Measurements from ENCODE around the gene RAMACL.

The RAMACL gene

DNA sequence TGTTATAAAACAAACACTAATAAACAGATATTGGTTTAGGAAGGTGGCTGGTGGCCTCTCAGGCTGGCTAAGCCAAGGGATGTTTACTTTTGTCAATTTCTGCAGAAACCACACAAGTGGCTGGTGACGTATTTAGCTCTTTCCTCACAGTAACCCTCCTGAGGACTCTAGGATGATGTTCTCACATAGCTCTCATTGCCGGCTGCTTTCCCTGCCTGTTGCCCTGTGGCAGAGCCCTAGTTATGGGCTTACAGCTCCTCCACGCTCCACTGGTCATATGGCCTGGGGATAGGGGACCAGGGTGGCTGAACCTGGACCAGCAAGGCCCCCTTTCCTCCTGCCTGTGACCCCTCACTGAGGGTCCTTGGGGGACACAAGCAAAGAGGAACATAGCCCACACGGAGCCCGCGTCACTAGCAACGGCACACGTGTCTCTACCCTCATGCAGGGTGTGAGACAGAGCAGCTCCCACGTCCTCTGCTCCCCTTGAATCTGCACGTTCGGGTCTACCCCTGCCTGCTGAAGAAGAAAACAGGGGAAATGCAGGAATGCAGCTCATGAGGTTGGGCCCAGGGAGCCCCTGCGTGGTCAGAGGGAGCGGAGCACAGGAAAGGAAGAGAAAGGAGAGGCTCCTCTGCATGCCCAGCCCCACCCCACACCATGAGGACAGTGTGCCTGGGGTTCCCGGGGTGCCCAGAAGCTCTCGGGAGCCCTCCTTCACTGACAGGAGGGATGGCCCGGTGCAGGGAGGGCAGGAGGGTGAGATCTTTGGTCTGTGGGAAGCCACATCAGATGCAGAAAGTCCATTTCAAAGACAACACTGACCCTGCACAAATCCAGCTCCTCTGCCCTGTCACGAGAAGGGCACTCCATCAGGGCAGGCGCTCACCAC, 13.9 kb downstream of the RAMACL start:
- TF ChIP-seq, protein P1, sequence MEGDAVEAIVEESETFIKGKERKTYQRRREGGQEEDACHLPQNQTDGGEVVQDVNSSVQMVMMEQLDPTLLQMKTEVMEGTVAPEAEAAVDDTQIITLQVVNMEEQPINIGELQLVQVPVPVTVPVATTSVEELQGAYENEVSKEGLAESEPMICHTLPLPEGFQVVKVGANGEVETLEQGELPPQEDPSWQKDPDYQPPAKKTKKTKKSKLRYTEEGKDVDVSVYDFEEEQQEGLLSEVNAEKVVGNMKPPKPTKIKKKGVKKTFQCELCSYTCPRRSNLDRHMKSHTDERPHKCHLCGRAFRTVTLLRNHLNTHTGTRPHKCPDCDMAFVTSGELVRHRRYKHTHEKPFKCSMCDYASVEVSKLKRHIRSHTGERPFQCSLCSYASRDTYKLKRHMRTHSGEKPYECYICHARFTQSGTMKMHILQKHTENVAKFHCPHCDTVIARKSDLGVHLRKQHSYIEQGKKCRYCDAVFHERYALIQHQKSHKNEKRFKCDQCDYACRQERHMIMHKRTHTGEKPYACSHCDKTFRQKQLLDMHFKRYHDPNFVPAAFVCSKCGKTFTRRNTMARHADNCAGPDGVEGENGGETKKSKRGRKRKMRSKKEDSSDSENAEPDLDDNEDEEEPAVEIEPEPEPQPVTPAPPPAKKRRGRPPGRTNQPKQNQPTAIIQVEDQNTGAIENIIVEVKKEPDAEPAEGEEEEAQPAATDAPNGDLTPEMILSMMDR (IDR thresholded peaks at IDR 0.05; ENCODE audit: extremely low read depth, missing control alignments): no peak
- DNase-seq (ENCODE audit: low spot score): no peak

DNA sequence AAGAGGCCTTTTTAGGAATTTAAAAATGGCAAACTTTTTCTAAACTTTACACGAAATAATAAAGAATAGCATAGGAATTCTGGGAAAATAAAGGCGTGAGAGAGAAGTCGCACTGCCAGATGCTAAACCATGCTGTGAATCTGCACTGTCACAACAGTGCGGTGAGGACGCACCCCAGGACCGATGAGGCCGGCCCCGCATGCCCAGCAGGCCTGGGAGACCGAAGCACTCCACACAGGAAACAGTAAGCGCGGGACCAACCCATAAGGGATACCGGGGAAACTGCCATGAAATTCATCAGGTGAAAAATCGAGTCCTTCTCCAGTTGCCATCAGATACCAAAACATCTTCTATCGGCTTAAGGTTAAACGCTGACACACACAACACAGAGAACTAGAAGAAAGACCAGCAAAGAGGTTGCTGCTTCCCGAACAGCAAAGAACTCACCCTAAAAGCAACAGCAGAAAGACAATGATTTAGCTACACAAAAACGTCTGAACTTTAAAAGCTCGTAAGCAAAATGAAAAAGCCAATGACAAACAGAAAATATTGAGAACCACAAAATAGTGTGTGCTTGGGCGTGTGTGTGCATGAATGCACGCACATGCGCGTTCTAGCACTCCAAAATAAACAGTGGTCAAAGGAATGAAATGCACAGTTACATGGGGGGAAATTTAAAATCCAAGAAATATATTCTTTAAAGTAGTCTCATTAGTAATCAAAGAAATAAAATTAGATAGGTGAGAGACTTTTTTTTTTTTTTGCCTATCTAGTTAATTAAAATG, 15.4 kb downstream of the RAMACL start:
- TF ChIP-seq, protein P1 (IDR thresholded peaks at IDR 0.05; ENCODE audit: extremely low read depth, missing control alignments): no peak
- no peak for DNase-seq (ENCODE audit: low spot score)

DNA sequence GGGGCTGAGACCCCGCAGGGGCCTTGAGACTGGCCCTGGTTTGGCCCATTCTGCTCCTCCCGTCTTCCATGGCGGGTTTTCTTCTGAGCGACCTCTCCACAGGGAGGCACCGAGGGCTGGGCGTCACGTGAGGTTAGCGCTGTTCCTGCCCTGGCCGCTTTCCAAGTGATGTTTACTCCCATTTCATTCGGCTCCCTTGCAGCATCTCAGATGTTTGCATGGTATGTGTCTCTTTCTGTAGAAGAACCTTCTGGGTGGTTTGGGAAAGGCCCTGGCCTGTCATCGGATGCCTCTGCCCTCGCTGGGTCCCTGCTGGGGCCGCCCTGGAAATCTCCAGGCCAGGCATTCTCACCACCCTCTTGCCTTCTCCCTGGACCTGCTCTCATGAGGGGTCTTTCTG, 17.3 kb downstream of the RAMACL start:
- no peak for DNase-seq (ENCODE audit: low spot score)
- TF ChIP-seq, protein P1 (IDR thresholded peaks at IDR 0.05; ENCODE audit: extremely low read depth, missing control alignments): no peak

DNA sequence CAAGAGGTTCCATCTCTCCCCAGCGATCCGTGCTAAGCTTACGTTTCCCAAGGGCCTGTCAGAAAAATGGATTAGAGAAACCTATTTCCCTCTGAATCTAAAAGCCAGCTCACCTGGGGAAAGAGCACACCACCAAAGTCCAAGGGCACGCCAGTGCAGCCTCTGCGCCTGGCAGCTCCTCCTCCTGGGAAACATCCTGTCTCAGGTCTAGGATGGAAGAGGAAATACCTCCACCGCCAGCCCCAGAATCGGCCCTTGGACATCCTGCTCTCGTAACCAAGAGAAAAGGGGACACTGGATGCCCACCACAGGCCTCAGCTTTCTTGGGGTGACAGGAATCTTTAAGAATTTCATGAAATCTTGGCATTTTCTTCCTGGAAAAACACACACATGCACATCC, 18.7 kb downstream of the RAMACL start:
- TF ChIP-seq, protein P1 (IDR thresholded peaks at IDR 0.05; ENCODE audit: extremely low read depth, missing control alignments): no peak
- DNase-seq (ENCODE audit: low spot score): no peak

DNA sequence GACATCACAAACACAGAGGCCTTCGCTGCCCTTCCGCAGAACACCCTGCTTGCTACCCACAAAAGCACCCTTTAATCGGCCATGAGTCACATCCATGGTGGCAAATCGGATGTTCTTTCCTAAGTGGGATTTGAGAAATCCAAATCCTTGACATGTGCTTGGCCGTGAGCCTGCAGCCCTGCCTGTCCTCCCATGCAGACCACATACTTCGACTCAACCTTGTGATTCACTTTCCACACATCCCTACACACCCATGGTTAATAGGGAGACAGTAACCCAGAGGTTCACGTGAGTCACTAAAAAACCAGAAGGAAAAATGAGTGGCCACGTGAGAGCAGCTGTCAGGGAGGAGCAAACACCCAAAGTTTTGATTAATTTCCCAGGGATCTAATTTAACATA, 19.4 kb downstream of the RAMACL start:
- TF ChIP-seq, protein P1 (IDR thresholded peaks at IDR 0.05; ENCODE audit: extremely low read depth, missing control alignments): no peak
- DNase-seq (ENCODE audit: low spot score): no peak

DNA sequence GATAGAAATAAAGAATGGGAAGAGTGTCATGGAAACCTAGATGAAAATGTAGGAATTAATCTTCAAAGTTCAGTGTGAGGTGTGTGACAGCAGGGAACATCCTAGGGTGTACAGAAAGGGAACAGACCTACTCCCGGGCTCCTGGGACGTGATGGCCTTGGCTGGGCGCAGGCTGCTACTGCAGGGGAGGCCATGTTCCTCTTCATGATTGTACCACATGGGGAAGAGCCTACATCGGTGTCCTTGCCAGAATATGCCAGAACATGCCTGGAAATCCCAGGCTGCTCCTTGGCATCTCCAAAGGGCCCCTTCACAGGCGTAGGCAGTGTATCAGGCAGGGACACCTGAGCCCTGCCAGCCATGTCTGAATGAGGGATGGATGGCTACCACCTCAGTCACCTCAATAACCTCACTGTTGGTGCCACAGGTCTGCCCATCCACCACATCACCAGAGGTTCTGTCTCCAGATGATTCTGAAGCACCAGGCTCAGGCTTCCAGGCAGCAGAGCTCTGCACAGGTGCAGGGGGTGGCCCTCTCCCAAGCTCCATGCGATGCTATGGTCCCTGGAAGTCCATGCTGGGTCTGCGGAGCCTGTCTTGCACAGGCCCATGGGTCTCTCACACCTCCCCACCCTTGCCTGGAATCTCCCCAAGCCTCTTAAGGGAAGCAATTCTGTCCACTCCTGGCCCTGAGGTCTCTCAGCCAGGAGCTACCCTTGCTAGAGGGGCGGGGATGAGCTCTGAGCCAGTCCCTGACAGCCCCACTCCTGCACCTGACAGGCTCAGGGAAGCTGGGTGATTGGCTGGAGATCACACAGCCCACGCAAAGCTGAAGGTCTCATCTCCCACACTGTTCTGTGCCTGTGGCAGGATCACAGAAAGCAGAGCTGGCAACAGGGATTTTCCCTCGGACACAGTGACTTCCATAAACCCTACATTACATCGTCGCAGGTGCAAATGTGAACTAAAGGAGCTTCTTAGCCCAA, 20.2 kb downstream of the RAMACL start:
- TF ChIP-seq, protein P1 (IDR thresholded peaks at IDR 0.05; ENCODE audit: extremely low read depth, missing control alignments): no peak

More for the DNA sequence above, 20.2 kb downstream of the RAMACL start:
- DNase-seq (ENCODE audit: low spot score): no peak
